ENCODE data around the gene VPS8.

Gene VPS8

GRCh38 chr3:184811999-184812661, at the start of gene VPS8:
Gene VPS8 (plus strand): TSS chr3:184812166. CDS start chr3:184824633, 12,467 bp downstream.
- peak; percentile 94 to 95 for DNase-seq (ENCODE audit: low read depth in 2 of 2)

- DNase-seq (ENCODE audit: low read depth in 2 of 2) = no peak
Measured at GRCh38 chr3:184764191-184764590, 47.8 kb upstream of the VPS8 start.

DNA sequence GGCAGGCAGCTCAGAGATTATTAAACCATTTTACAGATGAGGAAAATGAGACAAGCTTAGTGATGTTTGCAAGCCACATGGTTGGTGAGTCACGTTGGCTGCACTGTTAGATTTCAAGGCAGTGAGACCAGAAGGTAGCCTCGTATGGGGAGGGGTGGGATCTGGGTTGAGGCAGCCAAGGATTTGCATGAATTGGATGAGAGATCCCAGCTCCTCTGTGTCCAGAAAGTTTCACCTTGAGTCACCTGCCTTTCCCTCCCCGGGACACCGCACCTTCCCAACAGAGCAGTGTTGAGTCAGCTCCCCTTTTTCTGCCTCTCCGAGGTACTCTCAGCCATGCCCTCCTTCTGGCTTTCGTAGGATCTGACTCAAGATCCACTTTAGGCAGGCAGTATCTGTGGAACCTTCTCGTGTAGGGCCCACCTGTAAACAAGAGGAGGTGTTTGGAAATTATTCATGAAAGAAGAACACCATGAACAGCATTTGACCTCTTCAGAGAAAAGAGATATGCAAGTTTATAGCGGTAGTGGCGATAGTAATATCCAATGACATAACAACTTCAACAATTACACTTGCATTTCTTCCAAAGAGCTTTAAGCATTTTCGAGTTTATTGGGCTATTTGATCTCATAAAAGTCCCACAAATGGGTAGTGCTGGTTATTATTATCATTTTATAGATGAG, 46.8 kb upstream of the VPS8 start:
- DNase-seq (ENCODE audit: low read depth in 2 of 2) = no peak

DNA sequence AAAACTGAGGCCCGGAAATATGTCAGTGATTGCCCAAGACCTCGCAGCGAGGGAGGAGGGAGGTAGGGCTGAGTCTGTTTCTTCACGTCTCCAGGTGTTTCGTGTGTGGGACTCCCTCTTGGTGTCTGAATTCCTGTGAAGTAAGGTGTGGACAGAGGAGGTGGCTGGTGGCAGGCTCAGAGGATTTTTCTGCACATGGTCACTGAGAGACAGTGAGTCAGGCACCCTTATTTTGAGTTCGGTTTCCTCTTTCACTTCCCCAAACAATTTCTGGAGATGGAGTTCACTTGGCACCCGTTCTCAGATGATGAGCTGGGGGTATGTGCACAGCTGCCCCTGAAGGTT, 46.3 kb upstream of the VPS8 start:
- DNase-seq (ENCODE audit: low read depth in 2 of 2) = no peak

DNA sequence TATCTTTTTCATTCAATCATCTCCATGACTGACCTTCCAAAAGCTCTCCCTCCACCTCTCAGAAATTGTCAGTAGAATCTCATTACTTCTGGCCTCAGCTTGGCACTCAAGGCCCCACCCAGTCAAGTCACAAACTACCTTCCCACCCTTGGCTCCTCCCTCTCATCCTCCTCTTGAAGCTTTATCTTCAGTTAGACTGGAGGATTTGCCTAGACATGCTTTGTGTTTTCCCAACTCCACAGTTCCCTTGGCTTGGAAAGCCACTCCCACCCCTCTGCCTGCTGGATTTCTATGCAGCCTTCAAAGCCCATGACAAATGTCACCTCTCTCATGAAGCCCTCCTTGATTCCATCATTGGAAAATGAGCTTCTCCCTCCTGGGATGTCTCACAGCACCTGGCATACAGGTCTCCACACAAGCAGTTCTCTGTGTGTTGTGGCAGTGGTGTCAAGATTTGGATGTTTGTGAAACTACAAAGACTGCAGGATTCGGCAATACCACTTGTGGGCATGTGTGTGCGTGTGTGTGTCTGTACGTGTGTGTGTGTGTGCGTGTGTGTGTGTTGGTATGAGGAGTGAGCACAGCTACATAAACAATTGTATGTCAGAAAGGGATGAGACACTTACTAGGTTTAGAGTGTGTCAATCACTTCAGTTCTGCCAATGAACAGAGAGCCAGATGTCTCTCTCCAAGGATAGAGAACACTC, 45.3 kb upstream of the VPS8 start:
- DNase-seq (ENCODE audit: low read depth in 2 of 2) = no peak

DNA sequence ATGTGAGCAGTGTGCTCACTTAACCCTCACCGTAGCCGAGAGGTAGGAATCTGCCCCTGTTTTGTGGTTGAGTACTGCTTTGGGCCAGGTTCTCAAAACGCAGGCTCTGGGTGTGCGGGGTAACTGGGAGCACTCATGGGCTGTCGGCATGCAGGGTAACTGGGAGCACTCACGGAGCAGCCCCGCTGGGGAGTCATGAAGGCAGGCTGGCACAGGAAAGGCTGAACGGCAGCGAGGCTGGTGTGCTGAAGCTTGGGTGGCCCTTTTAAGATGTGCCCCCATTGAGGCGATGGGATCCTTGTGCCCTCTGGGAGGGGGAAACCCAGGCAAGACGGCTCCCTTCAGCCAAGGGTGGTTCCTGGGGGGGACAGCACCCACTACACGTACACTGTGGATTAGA, 44.6 kb upstream of the VPS8 start:
- no peak for DNase-seq (ENCODE audit: low read depth in 2 of 2)

- DNase-seq (ENCODE audit: low read depth in 2 of 2) = no peak
Measured at GRCh38 chr3:184769382-184770170, 42.4 kb upstream of the VPS8 start.

- DNase-seq (ENCODE audit: low read depth in 2 of 2) = no peak
Measured at GRCh38 chr3:184770541-184770940, 41.4 kb upstream of the VPS8 start.

- no peak for DNase-seq (ENCODE audit: low read depth in 2 of 2)
Measured at GRCh38 chr3:184771301-184772127, 40.5 kb upstream of the VPS8 start.

DNA sequence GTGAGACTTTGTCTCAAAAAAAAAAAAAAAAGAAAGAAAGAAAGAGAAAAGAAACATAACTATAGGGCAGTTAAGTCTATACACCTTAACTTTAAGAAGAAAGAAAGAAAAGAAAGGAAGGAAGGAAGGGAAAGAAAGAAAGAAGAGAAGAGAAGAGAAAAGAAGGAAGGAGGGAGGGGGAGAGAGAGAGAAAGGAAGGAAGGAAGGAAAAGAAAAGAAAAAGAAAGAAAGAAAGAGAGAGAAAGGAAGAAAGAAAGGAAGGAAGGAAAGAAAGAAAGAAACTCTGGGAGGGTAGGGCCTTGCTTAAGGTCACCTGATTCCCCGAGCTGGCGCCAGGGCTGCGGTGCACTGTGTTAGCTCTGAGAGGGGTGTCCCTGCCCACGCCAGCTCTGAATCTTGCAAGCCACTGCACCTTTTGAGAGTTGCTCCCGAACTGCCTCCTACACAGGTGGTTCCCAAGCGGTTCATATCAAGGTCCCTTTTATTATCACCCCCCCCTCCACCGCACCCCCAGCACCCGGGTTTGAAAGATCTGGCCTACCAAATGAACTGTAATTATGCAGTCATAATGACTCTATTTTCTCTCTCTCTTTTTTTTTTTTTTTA, 39.2 kb upstream of the VPS8 start:
- no peak for DNase-seq (ENCODE audit: low read depth in 2 of 2)

DNA sequence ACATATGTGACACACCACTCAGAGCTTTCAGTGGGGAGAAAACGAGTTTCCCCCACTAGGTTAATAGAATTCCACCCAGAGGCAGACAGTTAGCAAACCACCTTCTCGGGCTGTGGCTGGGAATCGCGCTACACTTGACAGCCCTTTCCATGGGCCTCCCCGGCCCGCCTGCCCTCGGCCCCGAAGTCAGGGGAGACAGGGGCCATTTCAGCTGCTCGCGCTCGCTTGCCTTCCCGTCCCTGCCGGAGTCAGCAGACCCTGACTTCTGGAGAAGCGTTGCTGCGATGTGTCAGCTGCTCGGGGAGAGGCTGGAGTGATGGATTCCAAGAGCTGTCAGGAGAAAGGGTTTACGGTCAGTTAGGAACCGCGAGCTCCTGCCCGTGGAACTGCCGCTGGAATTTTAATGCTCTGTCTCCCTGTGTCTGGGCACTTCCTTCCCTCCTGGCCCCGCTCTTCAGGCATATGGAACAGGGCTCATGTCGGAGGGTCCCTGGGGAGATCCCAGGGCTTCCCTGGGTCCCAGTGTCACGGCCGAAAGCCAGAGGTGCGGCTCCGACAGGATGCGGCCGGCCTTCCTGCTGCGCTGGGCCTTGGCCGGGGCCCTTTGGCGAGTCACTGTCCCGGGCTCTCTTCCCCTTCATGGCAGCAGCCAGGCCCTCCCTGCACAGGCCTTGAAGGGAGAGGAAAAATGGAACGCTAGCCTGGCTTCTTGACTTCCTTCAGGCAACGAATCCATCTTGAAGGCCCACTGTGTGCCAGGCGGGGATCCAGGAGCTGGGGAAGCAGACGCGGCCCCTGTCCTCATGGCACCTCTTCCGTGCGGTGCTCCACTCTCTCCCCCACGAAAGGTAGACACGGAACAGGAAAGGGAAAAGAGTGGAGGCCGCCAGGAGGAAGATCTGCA, 38.4 kb upstream of the VPS8 start:
- DNase-seq (ENCODE audit: low read depth in 2 of 2) = no peak

- DNase-seq (ENCODE audit: low read depth in 2 of 2) = no peak
Measured at GRCh38 chr3:184776916-184777315, 35.0 kb upstream of the VPS8 start.

- peak; percentile 56 to 61 for DNase-seq (ENCODE audit: low read depth in 2 of 2)
Measured at GRCh38 chr3:184777566-184778356, 34.2 kb upstream of the VPS8 start.

GRCh38 chr3:184778426-184779332, 33.3 kb upstream of the VPS8 start:
- DNase-seq (ENCODE audit: low read depth in 2 of 2) = no peak

DNA sequence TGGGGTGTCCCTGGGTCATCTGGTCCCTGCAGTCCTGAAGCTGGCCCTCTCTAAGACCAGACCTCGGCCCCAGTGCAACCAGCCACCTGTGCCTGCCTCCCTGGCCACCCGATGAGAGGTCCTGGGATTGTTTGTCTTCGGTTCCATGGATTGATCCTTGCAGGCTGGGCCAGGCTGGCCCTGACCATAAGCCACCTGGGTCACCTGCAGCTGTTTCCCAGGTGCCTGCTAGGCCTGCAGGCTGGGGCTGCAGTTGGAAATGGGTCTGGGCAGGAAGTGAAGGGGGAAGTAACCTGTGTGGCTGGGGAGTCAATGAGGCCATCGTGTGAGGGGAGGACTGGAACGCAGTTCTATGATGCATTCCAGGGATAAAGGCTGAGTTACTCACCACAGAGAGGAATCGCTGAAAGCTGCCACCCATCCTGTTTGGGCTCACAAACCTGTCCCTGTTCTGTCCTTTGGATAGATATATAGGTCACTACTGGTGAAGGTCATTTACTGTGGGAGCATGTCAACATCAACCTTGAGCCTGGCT, 30.9 kb upstream of the VPS8 start:
- DNase-seq (ENCODE audit: low read depth in 2 of 2) = no peak

DNA sequence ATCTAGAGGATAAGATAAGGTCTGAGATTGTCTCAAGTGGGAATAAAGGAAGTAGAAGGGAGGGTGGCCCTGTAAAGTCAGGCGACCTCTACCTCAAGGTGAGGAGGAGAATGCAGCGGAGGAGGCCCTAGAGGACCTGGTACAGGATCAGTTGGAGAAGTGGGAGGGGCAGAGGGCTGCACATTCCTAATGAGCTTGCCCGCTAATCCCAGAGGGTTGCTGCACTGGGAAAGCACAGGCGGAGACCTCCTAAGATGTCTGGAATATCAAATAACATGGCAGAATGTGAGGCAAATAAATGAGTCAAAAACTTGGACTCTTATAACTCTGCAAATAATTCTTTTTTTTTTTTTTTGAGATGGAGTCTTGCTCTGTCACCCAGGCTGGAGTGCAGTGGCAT, 30.2 kb upstream of the VPS8 start:
- DNase-seq (ENCODE audit: low read depth in 2 of 2) = no peak

DNA sequence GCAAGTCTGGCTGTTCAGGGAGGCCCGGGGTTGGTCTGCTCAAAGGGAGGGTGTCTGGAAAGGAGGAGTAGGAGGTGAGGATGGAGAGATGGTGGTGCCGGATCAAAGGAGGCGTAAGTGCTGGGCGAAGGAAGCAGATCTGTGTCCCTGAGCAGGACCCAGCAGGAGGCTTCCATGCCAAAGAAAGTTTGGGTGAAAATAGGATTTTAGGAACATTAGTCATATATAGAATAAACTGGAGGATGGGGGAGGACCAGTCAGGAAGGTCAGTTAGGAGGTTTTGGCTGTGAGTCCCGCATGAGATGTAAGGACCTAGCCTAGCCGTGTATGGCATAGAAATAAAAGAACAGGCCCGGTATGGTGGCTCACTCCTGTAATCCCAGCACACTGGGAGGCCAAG, 28.6 kb upstream of the VPS8 start:
- DNase-seq (ENCODE audit: low read depth in 2 of 2) = no peak
